HepG2 (cell line): ENCODE data around the gene SORD. TPM values are rescaled to one million over a fixed set of nuclear protein-coding genes. Genes with fewer than 3 reads are reported as not detected.
A peak's percentile ranks its signal among the peaks of the same experiment; 100 is the strongest.

Experiments used
- ARNTL ChIP-seq: sonication (generic); formaldehyde crosslinking; IDR thresholded peaks from 2 replicates; pipeline ENCODE4 v1.4.0; 2020; ENCODE audit warnings: mild to moderate bottlenecking, missing genetic modification reagents
- ATF2 ChIP-seq: sonication (generic); formaldehyde crosslinking; IDR thresholded peaks from 2 replicates; pipeline ENCODE4 v1.4.0; 2020; ENCODE audit warnings: missing genetic modification reagents
- CHD4 ChIP-seq: fragments of 200-600 bp; sonication (generic); IDR thresholded peaks from 2 replicates; pipeline ENCODE4 v1.7.0; 2017; ENCODE audit warnings: mild to moderate bottlenecking, low read length, borderline replicate concordance
- ESRRA ChIP-seq: sonication (generic); formaldehyde crosslinking; IDR thresholded peaks from 2 replicates; pipeline ENCODE4 v1.5.1; 2020; ENCODE audit warnings: mild to moderate bottlenecking, low read depth, missing genetic modification reagents
- HNF4A ChIP-seq: sonication (generic); formaldehyde crosslinking; IDR thresholded peaks from 2 replicates; pipeline ENCODE4 v1.4.0; 2020; ENCODE audit warnings: missing genetic modification reagents
- MED1 ChIP-seq: sonication (generic); formaldehyde crosslinking; IDR thresholded peaks from 2 replicates; pipeline ENCODE4 v1.4.0; 2020; ENCODE audit warnings: missing genetic modification reagents
- REL ChIP-seq: sonication (generic); formaldehyde crosslinking; conservative IDR thresholded peaks from 2 replicates; pipeline ENCODE4 v1.8.0; 2022; ENCODE audit warnings: mild to moderate bottlenecking, missing genetic modification reagents, moderate library complexity
- RFXANK ChIP-seq: IDR thresholded peaks from 2 replicates; pipeline ENCODE4 v1.6.1; 2016
- SIN3B ChIP-seq: fragments of 150-350 bp; IDR thresholded peaks from 2 replicates; pipeline ENCODE4 v1.6.1; 2014; ENCODE audit warnings: low read length
- TBL1XR1 ChIP-seq: fragments of 150-350 bp; IDR thresholded peaks from 2 replicates; pipeline ENCODE4 v1.6.1; 2014; ENCODE audit warnings: borderline replicate concordance, low read length; ENCODE audit not compliant: partially characterized antibody
- ZBED4 ChIP-seq: sonication (generic); formaldehyde crosslinking; IDR thresholded peaks from 2 replicates; pipeline ENCODE4 v1.4.0; 2020; ENCODE audit warnings: missing genetic modification reagents, borderline replicate concordance
- ZNF256 ChIP-seq: sonication (generic); formaldehyde crosslinking; conservative IDR thresholded peaks from 2 replicates; pipeline ENCODE4 v1.4.0; 2020; ENCODE audit warnings: missing genetic modification reagents
- ZNF407 ChIP-seq: sonication (generic); formaldehyde crosslinking; IDR thresholded peaks from one replicate; pipeline ENCODE4 v1.5.1; 2020; ENCODE audit warnings: mild to moderate bottlenecking, missing genetic modification reagents; ENCODE audit errors: not compliant biosample characterization
- polyA plus RNA-seq, 8 experiments: library from polyadenylated mRNA; depleted of rRNA in 3 of 8; stranded (reverse) in 7 of 8; unstranded in 1 of 8; fragments of >200 nt; fragmentation: Illumina TruSeq in 4 of 8; extraction: Trizol in 4 of 8; gene quantifications; 2 replicates each; pipeline versions ENCODE4 v1.2.1 to v1.2.3, GENCODE V29; 2011 to 2016; ENCODE audit warnings: low read depth in 4 of 8, missing spikeins in 1 of 8, mixed read lengths in 1 of 8; ENCODE audit not compliant: insufficient read depth in 1 of 8
- total RNA-seq, 5 experiments: library from RNA; depleted of rRNA; stranded (reverse); fragments of >200 nt; fragmentation: Illumina TruSeq; extraction: Trizol; gene quantifications; 2 replicates each; pipeline ENCODE4 v1.2.3, GENCODE V29; 2016; ENCODE audit warnings: low read depth in 1 of 5
- TF ChIP-seq, protein P1 (sequence below): sonication (generic); formaldehyde crosslinking; IDR thresholded peaks from 2 replicates; pipeline ENCODE4 v1.4.0; 2020; ENCODE audit warnings: missing genetic modification reagents

SORD gene
- total and polyA plus RNA-seq, 2 of the 13 experiments (the other 11 are each of a cell fraction or from before 2014, with no cell fraction given), result 59.1 to 95.3 TPM

- peak; percentile 40 for TF ChIP-seq ZNF407 (CRISPR knock-in tag)
- TF ChIP-seq ARNTL (CRISPR knock-in tag), result peak; percentile 84
- no peak for TF ChIP-seq ATF2 (CRISPR knock-in tag)
- TF ChIP-seq ZBED4 (CRISPR knock-in tag), result no peak
- TF ChIP-seq, protein P1, sequence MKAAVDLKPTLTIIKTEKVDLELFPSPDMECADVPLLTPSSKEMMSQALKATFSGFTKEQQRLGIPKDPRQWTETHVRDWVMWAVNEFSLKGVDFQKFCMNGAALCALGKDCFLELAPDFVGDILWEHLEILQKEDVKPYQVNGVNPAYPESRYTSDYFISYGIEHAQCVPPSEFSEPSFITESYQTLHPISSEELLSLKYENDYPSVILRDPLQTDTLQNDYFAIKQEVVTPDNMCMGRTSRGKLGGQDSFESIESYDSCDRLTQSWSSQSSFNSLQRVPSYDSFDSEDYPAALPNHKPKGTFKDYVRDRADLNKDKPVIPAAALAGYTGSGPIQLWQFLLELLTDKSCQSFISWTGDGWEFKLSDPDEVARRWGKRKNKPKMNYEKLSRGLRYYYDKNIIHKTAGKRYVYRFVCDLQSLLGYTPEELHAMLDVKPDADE (CRISPR knock-in tag), result no peak
- TF ChIP-seq TBL1XR1, result no peak
- no peak for TF ChIP-seq CHD4
- no peak; the same call in 1 of the 2 replicates for TF ChIP-seq HNF4A (CRISPR knock-in tag)
- peak; percentile 60; the same call in 1 of the 2 replicates for TF ChIP-seq ESRRA
- TF ChIP-seq MED1 (CRISPR knock-in tag), result no peak
- no peak for TF ChIP-seq RFXANK (CRISPR knock-in tag)
- TF ChIP-seq REL (CRISPR knock-in tag), result 0 out of 2 replicates have a peak, but pooled peaks have one; percentile 29
- no peak for TF ChIP-seq ZNF256 (CRISPR knock-in tag)
- TF ChIP-seq SIN3B, result no peak
Observed at GRCh38 chr15:45022871-45023658, at the start of gene SORD (continued).
